HepG2 (cell line): ENCODE results near the gene MAN1A1. TPM values are rescaled to one million over a fixed set of nuclear protein-coding genes. Genes with fewer than 3 reads are reported as not detected.

ENCODE experiments used
- ATAC-seq: fragments of 200-7000 bp; cut with Tn5 transposase; 3 replicates; pipeline ENCODE4 v1.9.1; 2020; ENCODE audit warnings: mild to moderate bottlenecking, moderate library complexity
- BruUV-seq: library from RNA; stranded (reverse); fragments of 400-500 nt; replicated peaks from 2 replicates; lab custom pipeline; 2021; lab: Mats Ljungman, UMichigan
- CTCF ChIA-PET: fragments of 300-600 bp; formaldehyde crosslinking; extraction: SDS; loops from one replicate; lab custom pipeline; 2021; ENCODE audit warnings: low total read pairs, inconsistent platforms, low intra/inter-chr PET ratio; lab: Yijun Ruan, JAX
- POLR2A ChIA-PET: fragments of 350-600 bp; sonication (Branson Sonifier 250); formaldehyde crosslinking; loops from one replicate; lab custom pipeline; 2020; ENCODE audit warnings: antibody characterized with exemption, inconsistent platforms; lab: Yijun Ruan, JAX
- DNase-seq: peaks from one replicate; pipeline ENCODE4 v3.0.0-alpha.2; 2015; ENCODE audit warnings: low spot score
- FAIRE-seq: peaks from 3 replicates; lab custom pipeline; 2011; peaks lifted over from hg19 to GRCh38; lab: Jason Lieb, UNC
- H2AFZ ChIP-seq: one replicate; pipeline ENCODE4 v1.6.1; 2011; ENCODE audit warnings: low read length, inconsistent platforms
- H3K27ac ChIP-seq: fragments of 300-600 bp; 3 replicates; pipeline ENCODE4 v1.8.0; 2011; ENCODE audit warnings: mixed run types, mild to moderate bottlenecking, mixed read lengths, low read length, inconsistent platforms; ENCODE audit not compliant: insufficient read depth; ENCODE audit errors: extremely low read length
- H3K27me3 ChIP-seq, 2 experiments: fragments of 200-600 bp in 1 of 2; 2 replicates in 1 of 2; 3 replicates in 1 of 2; pipeline versions ENCODE4 v1.6.0 to v1.8.0; 2011; ENCODE audit warnings: low read length in 2 of 2, mild to moderate bottlenecking in 2 of 2, moderate library complexity in 2 of 2, inconsistent platforms in 1 of 2; ENCODE audit not compliant: insufficient read depth in 2 of 2, control insufficient read depth in 1 of 2
- H3K36me3 ChIP-seq, 2 experiments: fragments of 200-600 bp in 1 of 2; replicated peaks in 1 of 2; 2 replicates in 1 of 2; 3 replicates in 1 of 2; pipeline versions ENCODE4 v1.5.1 to v1.8.0; 2011; ENCODE audit warnings: low read length in 2 of 2, inconsistent platforms in 1 of 2; ENCODE audit not compliant: insufficient read depth in 2 of 2, control insufficient read depth in 1 of 2
- H3K4me1 ChIP-seq: 2 replicates; pipeline ENCODE4 v1.5.1; 2012; ENCODE audit warnings: low read length, inconsistent platforms; ENCODE audit not compliant: insufficient read depth
- H3K4me2 ChIP-seq: 2 replicates; pipeline ENCODE4 v1.6.0; 2011; ENCODE audit warnings: low read depth, low read length, inconsistent platforms
- H3K4me3 ChIP-seq, 3 experiments: fragments of 200-600 bp in 1 of 3; sonication (generic), shearing (Covaris generic) in 1 of 3; replicated peaks in 1 of 3; 2 replicates each; pipeline ENCODE4 v1.5.1; 2011 to 2016; ENCODE audit warnings: low read length in 3 of 3, inconsistent platforms in 2 of 3, low read depth in 2 of 3, mild to moderate bottlenecking in 2 of 3, control low read depth in 1 of 3, mixed read lengths in 1 of 3; ENCODE audit not compliant: insufficient read depth in 1 of 3
- H3K79me2 ChIP-seq: one replicate; pipeline ENCODE4 v1.6.1; 2011; ENCODE audit warnings: low read length, inconsistent platforms; ENCODE audit not compliant: insufficient read depth
- H3K9ac ChIP-seq: 2 replicates; pipeline ENCODE4 v1.6.0; 2011; ENCODE audit warnings: mild to moderate bottlenecking, low read depth, low read length, inconsistent platforms; ENCODE audit not compliant: insufficient read depth
- H3K9me3 ChIP-seq: 2 replicates; pipeline ENCODE4 v1.5.1; 2012; ENCODE audit warnings: mild to moderate bottlenecking, low read length
- H4K20me1 ChIP-seq: 2 replicates; pipeline ENCODE4 v1.6.0; 2011; ENCODE audit warnings: inconsistent platforms, mild to moderate bottlenecking, low read length, moderate library complexity; ENCODE audit not compliant: insufficient read depth
- AGO2 ChIP-seq: fragments of 200-400 bp; formaldehyde crosslinking; optimal IDR thresholded peaks from 2 replicates; pipeline ENCODE3; 2017; ENCODE audit warnings: mild to moderate bottlenecking, low read depth, low read length, moderate library complexity
- MED8 ChIP-seq: sonication (generic); formaldehyde crosslinking; IDR thresholded peaks from 2 replicates; pipeline ENCODE4 v1.8.1; 2023; ENCODE audit warnings: mild to moderate bottlenecking, missing genetic modification reagents; ENCODE audit not compliant: insufficient replicate concordance
- POLR2G ChIP-seq: fragments of 200-400 bp; formaldehyde crosslinking; IDR thresholded peaks from 2 replicates; pipeline ENCODE4 v1.6.1; 2018; ENCODE audit warnings: mild to moderate bottlenecking, low read depth, low read length, moderate library complexity
- RBM22 ChIP-seq: fragments of 200-400 bp; formaldehyde crosslinking; optimal IDR thresholded peaks from 2 replicates; pipeline ENCODE3; 2017; ENCODE audit warnings: mild to moderate bottlenecking, low read length, moderate library complexity
- SP140L ChIP-seq: sonication (generic); formaldehyde crosslinking; IDR thresholded peaks from 2 replicates; pipeline ENCODE4 v1.4.0; 2020; ENCODE audit warnings: missing genetic modification reagents, borderline replicate concordance
- ZNF18 ChIP-seq: sonication (generic); formaldehyde crosslinking; IDR thresholded peaks from 2 replicates; pipeline ENCODE4 v1.8.0; 2022; ENCODE audit warnings: mild to moderate bottlenecking, missing genetic modification reagents; ENCODE audit not compliant: insufficient replicate concordance
- ZNF460 ChIP-seq: sonication (generic); formaldehyde crosslinking; IDR thresholded peaks from 2 replicates; pipeline ENCODE4 v1.5.1; 2020; ENCODE audit warnings: missing genetic modification reagents, mild to moderate bottlenecking, borderline replicate concordance
- WGBS: methylation state at CpG from one replicate; pipeline ENCODE4 v1.1.6; 2017; ENCODE audit warnings: low lambda C conversion rate; 5-methylcytosine and 5-hydroxymethylcytosine counted together
- in situ Hi-C: cut with HindIII; loops from 2 replicates; pipeline ENCODE4 v1.10.0; 2017; ENCODE audit warnings: low pct_unique_long_range_greater_than_20kb; ENCODE audit not compliant: extremely low pct_ligation_motif_present
- intact Hi-C: fragments of 100-400 bp; cut with micrococcal nuclease; formaldehyde crosslinking; loops from one replicate; pipeline ENCODE4 v1.10.0; 2022; ENCODE audit not compliant: unreplicated experiment
- polyA plus RNA-seq, 8 experiments: library from polyadenylated mRNA; depleted of rRNA in 3 of 8; stranded (reverse) in 7 of 8; unstranded in 1 of 8; fragments of >200 nt; fragmentation: Illumina TruSeq in 4 of 8; extraction: Trizol in 4 of 8; gene quantifications; 2 replicates each; pipeline versions ENCODE4 v1.2.1 to v1.2.3, GENCODE V29; 2011 to 2016; ENCODE audit warnings: low read depth in 4 of 8, missing spikeins in 1 of 8, mixed read lengths in 1 of 8; ENCODE audit not compliant: insufficient read depth in 1 of 8
- total RNA-seq, 5 experiments: library from RNA; depleted of rRNA; stranded (reverse); fragments of >200 nt; fragmentation: Illumina TruSeq; extraction: Trizol; gene quantifications; 2 replicates each; pipeline ENCODE4 v1.2.3, GENCODE V29; 2016; ENCODE audit warnings: low read depth in 1 of 5
- TF ChIP-seq, protein P1 (sequence below): sonication (generic); formaldehyde crosslinking; IDR thresholded peaks from 2 replicates; pipeline ENCODE4 v1.4.0; 2020; ENCODE audit warnings: mild to moderate bottlenecking, missing genetic modification reagents

MAN1A1 gene
- total and polyA plus RNA-seq, 2 of the 13 experiments (the other 11 are each of a cell fraction or from before 2014, with no cell fraction given): 156 to 236 TPM

DNA sequence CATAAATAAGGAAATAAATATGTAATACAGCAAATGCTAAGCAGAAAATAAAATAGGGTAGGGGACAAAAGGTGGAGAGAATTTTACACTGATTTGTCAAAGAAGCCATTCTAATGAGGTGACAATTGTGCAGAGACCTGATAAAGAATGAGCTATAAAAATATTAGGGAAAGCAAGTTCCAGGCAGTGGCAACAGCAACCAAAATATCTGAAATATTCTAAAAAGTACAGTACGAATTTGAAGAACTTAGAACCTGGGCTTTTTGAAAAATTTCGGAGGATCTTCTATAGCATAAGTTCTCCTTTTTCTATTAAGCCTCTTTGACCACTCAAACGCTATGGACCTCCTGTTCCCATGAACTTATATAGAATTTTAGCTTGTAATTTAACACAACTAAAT is 173.1 kb downstream of the MAN1A1 start (continued):
- no peak for TF ChIP-seq SP140L (CRISPR knock-in tag)

DNA sequence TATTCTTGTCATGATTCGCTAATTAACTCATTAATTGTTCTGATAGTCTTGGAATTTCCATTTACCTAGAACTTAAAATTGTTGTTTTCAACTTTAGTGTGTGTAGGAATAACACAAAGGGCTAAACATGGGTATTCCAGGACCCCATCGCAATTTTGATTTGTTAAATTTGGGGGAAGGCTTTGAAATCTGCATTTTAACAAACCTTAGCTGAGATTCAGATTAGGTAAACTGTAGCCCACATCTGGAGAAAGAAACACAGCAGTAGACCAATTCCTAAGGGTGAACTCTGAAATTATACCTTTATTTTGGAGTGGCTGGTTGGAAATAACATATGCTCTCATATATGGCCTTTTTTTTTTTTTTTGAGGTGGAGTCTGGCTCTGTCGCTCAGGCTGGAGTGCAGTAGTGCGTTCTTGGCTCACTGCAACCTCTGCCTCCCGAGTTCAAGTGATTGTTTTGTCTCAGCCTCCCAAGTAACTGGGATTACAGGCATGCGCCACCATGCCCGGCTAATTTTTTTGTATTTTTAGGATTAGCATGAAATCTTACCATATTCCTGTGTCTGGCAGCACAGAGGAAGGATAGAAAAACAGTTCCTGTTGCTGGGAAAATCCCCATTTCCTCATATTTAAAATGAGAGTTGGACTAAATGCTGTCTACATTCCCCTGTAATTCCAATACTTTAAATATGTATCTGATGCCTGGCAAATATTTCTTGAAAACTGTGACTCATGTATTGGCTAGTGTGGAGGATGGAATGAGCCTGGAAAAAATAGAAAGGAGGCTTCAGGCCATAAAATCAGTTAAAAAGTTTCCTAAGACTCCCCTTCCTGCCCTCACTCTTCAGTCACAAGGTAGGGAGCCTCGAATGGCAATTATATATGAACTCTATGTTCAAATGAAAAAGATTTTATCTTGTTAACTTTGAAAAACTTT is 174.4 kb downstream of the MAN1A1 start:
- ATAC-seq (no peak), DNase-seq (no peak), FAIRE-seq (no peak)
- Histone ChIP-seq H3K79me2 (no peaks in the 10 kb centered on the region), H3K9ac (no peak overlapping the region), H3K27me3 (no peaks in the 10 kb centered on the region), H3K27ac (peak overlapping the region; percentile 74), H3K4me1 (peaks cover 67% of the 10 kb centered on the region), H3K4me2 (no peak overlapping the region), H3K36me3 (peaks cover 1 to 22% of the 10 kb centered on the region in 2 experiments), H3K4me3 (no peak overlapping the region), H4K20me1 (no peaks in the 10 kb centered on the region), H3K9me3 (no peaks in the 10 kb centered on the region), H2AFZ (no peak overlapping the region)
- TF ChIP-seq MED8 (CRISPR knock-in tag) (no peak), ZNF460 (CRISPR knock-in tag) (peak; percentile 59; the same call in 1 of the 2 replicates), POLR2G (peak; percentile 70), AGO2 (peak; percentile 65), RBM22 (peak; percentile 92), ZNF18 (CRISPR knock-in tag) (peak; percentile 43)
- TF ChIP-seq, protein P1, sequence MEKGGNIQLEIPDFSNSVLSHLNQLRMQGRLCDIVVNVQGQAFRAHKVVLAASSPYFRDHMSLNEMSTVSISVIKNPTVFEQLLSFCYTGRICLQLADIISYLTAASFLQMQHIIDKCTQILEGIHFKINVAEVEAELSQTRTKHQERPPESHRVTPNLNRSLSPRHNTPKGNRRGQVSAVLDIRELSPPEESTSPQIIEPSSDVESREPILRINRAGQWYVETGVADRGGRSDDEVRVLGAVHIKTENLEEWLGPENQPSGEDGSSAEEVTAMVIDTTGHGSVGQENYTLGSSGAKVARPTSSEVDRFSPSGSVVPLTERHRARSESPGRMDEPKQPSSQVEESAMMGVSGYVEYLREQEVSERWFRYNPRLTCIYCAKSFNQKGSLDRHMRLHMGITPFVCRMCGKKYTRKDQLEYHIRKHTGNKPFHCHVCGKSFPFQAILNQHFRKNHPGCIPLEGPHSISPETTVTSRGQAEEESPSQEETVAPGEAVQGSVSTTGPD (CRISPR knock-in tag): no peak
- intact Hi-C loops (no loop called here), in situ Hi-C loops (no loop called here)
- BruUV-seq: no TSS peak
- WGBS: 96% methylated on average over 8 of the region's 8 CpGs
- CTCF ChIA-PET: no interaction called here
- POLR2A ChIA-PET: no interaction called here
